PFSK-1 (cell line): Measurements from ENCODE around the gene FGR.

Source experiments
- FOXP2 ChIP-seq: optimal IDR thresholded peaks from 2 replicates; pipeline ENCODE3; 2011; ENCODE audit warnings: borderline replicate concordance, control low read depth, inconsistent platforms; ENCODE audit not compliant: insufficient read depth; ENCODE audit errors: extremely low read length, extremely low read depth
- POLR2AphosphoS5 ChIP-seq: IDR thresholded peaks from 2 replicates; pipeline ENCODE4 v1.6.1; 2012; ENCODE audit warnings: low read depth, mild to moderate bottlenecking, control low read depth, low read length, moderate library complexity
- REST ChIP-seq, 2 experiments: IDR thresholded peaks; 2 replicates each; pipeline versions ENCODE4 v1.6.1 to v1.8.0; 2011 to 2012; ENCODE audit warnings: low read depth in 2 of 2, low read length in 2 of 2, control low read depth in 1 of 2, inconsistent platforms in 1 of 2, mild to moderate bottlenecking in 1 of 2, moderate library complexity in 1 of 2; ENCODE audit not compliant: insufficient read depth in 1 of 2
- SIN3A ChIP-seq: IDR thresholded peaks from 2 replicates; pipeline ENCODE4 v1.6.1; 2012; ENCODE audit warnings: mild to moderate bottlenecking, low read length, moderate library complexity, borderline replicate concordance; ENCODE audit not compliant: insufficient read depth
- TAF1 ChIP-seq: IDR thresholded peaks from 2 replicates; pipeline ENCODE4 v1.6.1; 2012; ENCODE audit warnings: low read length, control low read depth, borderline replicate concordance; ENCODE audit not compliant: insufficient read depth

FGR gene

GRCh38 chr1:27563591-27564471 lies 71.2 kb downstream of the FGR start:
- TF ChIP-seq FOXP2 (no peak), SIN3A (no peak), TAF1 (no peak), REST (IDR thresholded peaks at IDR 0.05; ENCODE audit: insufficient read depth in 1 of 2, low read depth in 2 of 2, low read length in 2 of 2) (no peak), POLR2AphosphoS5 (no peak)

- TF ChIP-seq FOXP2 (no peak), TAF1 (no peak), REST (IDR thresholded peaks at IDR 0.05; ENCODE audit: insufficient read depth in 1 of 2, low read depth in 2 of 2, low read length in 2 of 2) (no peak), POLR2AphosphoS5 (no peak), SIN3A (no peak)
Observed at GRCh38 chr1:27563341-27563590, 71.7 kb downstream of the FGR start.

- TF ChIP-seq REST (IDR thresholded peaks at IDR 0.05; ENCODE audit: insufficient read depth in 1 of 2, low read depth in 2 of 2, low read length in 2 of 2): no peak
- TF ChIP-seq POLR2AphosphoS5: no peak
- no peak for TF ChIP-seq SIN3A
- no peak for TF ChIP-seq TAF1
- no peak for TF ChIP-seq FOXP2
Observed at GRCh38 chr1:27562534-27563340, 72.2 kb downstream of the FGR start.
